NCI-H446 (cell line): Measurements from ENCODE around the gene SEPTIN3.
"Not testable (repeated sequence)": the region's sequence is repeated elsewhere in the genome, so short reads cannot be mapped to it uniquely, and the experiment has no call there.

Source experiments
- DNase-seq, 2 experiments: peaks; one replicate each; lab custom pipeline; 2025; lab: John Stamatoyannopoulos, UW

Gene SEPTIN3

DNA sequence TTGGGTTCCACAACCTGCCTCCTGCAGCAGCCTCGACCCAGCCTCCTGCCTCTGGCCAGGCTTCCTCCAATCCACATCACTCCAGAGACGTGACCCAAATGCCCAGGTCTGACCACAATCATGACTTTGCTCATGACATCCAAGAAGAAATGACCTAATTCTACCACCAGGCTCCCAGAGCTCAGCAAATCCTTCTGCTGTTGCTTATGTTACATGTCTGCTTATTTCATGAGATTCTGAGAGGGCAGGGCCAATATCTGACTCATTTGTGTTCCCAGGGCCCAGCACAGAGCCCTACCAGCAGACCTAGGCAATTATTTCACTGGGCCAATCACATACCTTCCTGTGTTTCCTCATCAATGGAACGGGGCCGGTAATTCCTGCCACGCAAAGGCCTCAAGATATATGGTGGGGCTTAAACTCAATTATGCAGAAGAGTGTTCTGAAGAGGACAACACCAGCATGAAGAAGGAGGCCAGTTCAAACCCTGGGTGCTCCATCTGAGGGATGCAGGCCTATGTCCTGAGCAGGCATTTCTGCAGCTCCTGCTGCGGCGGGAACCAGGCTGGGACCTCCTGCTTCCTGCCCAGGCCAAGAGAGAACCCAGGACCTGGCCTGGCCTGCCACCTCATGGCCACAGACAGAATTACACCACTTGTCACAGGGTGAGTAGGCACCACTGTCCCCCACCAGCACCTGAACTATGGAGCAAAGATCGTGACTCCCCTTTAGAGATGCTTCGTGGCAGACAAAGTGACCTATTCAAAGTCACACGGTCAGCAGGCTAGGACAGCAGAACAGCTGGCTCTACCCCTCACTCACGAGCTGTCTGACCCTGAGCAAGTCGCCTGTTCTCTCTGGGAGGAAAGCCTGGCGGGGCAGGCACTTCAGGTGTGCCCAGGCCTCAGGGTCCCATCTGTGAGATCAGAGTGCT, 28.1 kb upstream of the SEPTIN3 start:
- DNase-seq: peak; percentile 59 to 64

DNA sequence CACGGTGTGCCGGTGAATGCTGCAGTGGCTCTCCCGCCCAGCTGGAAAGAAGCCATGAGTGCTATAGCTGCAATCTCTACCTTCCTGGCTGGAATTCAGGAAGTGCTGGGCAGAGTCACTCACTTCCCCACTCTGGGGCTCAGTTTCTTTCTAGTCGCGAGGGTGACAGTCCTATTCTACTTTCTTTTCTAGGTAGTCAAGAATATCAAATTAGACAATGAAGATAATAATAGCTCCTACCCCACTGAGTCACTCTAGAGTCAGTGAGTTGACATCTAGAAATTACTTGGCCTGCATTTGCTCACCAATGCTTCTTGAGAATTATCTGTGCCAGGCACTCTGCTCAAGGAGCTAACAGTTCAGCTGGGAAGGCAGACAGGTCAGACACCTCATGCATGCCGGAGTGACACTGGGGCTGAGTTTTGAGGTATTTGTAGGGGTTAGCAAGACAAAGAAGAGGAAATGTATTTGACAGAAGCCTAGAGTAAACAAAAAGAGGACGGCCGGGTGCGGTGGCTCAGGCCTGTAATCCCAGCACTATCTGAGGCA, 25.5 kb upstream of the SEPTIN3 start:
- DNase-seq: no peak

DNA sequence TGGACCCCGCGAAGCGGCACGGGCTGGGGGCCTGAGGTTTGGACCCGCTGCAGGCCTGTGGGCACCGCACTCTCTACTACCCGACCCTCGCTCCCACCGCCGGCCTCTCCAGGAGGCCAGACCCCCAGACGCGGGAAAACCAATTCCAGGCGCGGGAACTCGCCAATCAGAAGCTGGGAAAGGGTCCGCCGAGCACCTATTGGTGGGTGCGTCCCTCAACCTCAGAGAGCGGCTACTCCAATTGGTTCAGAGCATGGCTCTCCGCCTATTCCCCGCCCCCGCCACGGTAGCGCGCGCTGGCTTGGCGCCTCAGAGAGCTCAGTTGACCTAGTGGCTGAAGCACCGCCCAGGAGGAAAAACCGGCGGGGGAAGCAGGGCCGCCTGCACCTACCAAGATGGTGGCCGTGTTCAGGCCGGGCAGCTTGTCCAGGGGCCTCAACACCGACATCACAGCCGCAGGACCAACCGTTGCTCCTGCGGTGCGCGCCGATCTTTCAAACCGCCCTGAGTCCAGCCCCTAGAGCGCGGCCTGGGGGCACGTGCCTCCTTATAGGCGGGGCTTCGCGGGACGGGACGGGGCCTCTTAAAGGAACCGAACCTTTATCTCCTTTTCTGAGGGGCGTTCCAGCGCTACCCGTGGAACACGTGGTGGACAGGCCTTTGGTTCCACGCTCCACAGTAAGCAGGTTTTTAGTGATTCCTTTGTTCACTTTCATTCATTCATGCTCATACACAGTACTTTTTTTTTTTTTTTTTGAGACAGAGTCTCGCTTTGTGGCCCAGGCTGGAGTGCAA, 22.4 kb upstream of the SEPTIN3 start, which contains the start of gene CENPM:
TSS of gene CENPM (minus strand) at position 524 of the 795 bp plus-strand sequence. CDS start at position 448, 76 bp downstream.
- peak; percentile 91 to 97 for DNase-seq

DNA sequence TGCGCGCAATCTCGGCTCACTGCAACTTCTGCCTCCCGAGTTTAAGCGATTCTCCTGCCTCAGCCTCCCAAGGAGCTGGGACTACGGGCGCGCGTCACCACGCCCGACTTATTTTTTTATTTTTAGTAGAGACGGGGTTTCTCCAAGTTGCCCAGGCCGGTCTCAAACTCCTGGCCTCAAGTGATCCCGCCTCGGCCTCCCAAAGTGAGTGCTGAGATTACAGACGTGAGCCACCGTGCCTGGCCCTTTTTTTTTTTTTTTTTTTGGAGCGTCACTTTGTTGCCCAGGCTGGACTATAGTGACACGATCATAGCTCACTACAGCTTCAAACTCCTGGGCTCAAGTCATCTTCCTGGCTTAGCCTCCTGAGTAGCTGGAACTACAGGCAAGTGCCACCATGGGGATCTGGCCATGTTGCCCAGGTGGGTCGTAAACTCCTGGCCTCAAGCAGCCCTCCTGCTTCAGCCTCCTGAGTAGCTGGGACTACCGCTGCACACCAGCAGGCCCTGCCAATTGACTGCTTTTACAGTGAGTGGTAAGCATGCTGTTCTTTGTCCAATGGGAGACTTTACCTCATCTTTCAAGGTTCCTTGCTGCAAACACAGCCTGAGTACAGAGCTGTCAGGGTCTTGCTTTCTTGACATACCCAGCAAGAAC, 21.7 kb upstream of the SEPTIN3 start:
- DNase-seq: no peak

DNA sequence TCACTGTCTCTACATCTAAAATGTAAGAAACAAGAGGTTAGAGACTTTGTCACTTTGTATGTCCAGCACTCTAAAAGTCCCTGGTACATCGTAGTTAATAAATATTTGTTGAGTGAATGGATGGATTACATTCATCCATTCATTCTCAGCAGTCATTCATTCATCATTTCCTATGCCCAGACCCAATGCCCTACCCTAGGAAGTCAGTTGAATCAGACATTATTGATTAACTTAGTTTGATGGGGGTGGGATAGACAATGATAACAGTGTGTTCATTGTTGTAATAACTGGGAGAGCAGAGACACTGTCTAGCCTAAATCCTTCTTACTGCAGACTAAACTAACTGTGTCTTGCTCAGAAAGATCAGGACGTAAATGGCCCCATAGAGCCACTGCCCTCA, 21.1 kb upstream of the SEPTIN3 start:
- no peak for DNase-seq

- DNase-seq: not testable (repeated sequence)
Measured at GRCh38 chr22:41948928-41949296, 20.3 kb upstream of the SEPTIN3 start.

- DNase-seq: no peak
Measured at GRCh38 chr22:41949297-41949965, 19.8 kb upstream of the SEPTIN3 start.

DNA sequence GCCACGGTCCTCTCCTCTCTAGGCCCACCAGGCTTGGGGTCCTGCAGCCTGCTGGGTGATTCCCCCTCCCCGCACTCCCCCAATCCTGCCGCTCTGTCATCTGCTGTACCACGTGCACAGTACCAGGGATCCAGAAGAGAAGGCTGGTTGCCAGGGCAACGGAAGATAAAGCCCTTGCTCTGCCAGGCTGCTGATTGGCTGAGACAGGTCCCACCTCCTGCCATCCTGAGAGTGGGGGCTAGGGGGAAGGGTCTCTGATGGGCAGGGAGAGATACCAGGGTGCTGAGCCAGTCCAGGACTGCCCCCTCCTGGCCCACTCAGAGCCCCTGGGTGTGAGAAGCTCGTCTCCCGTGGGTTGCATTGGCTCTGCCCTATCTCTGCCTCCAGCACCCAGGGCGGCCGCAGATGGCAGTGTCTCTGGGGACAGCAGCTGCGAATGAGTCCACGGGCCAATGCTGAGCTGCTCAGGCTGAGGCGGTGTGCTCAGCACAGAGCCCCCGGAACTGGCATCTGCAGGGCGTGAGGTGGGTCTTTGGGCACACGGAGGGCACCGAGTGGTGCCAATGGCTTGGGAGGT, 17.3 kb upstream of the SEPTIN3 start, which contains the start of gene SMIM45:
TSS of gene SMIM45 (plus strand) at position 253 of the 577 bp plus-strand sequence.
- peak in 1 of 2 experiments; percentile 17 for DNase-seq

GRCh38 chr22:41952713-41953112, 16.5 kb upstream of the SEPTIN3 start:
- DNase-seq: no peak

DNA sequence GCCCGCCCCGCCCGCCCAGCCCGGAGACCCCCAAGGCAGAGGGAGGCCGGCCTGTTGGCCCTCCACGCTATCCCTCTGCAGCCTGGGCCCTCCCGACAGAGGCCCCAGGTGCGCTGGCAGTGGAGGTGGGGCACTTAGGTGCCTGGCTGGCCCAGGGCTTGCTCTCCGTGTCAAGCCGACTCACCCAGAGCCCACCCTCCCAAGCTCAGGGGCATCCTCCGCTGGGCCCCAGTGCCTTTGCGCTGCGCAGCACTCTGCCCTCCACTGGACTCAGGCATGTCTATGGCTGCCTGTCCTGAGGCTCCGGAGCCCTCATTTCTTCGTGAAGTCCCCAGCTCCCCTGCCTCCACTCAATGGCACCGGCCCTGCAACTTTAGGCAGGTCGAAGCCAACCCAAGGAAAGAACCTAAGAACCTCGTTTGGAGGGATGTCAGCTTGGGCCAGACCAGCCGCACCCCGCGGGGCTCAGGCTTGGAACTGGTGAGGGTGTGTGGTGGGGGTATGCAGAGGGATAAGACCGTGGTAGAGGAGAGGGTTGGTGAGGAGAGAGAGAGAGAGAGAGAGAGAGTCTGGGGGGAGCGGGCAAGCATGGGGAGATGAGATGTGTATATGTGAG, 11.2 kb upstream of the SEPTIN3 start:
- DNase-seq: no peak

DNA sequence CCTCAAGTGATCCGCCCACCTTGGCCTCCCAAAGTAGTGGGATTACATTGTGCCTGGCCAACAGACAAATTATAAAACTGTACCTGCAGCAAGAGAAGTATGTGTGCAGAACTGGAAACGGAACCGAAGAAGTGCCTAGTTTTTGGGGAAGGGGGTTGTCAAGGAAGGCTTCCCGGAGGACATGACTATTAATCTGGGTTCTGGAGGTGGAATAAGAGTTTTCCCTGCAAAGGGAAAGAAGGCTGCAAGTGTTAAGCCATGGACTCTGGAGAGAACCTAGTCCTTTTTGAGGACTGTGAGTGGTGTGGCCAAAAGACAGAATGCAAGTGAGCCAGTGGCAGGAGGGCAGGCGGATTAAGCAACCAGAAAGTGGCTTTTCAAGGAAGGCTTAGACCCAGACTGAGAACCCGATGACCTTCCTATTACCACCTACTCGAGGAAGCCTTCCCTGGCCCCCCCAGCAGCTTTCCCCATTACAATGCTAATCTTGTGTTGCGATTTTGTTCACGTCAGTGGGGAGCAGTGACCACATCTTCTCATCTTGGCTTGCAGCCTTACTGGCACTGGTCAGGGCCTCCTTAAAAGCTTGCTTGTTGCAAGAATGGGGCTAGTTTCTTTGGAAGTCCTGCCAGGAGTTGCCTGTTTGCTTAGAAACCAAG, 5.7 kb upstream of the SEPTIN3 start:
- DNase-seq: no peak

GRCh38 chr22:41964112-41964491, 5.1 kb upstream of the SEPTIN3 start:
- DNase-seq: no peak

DNA sequence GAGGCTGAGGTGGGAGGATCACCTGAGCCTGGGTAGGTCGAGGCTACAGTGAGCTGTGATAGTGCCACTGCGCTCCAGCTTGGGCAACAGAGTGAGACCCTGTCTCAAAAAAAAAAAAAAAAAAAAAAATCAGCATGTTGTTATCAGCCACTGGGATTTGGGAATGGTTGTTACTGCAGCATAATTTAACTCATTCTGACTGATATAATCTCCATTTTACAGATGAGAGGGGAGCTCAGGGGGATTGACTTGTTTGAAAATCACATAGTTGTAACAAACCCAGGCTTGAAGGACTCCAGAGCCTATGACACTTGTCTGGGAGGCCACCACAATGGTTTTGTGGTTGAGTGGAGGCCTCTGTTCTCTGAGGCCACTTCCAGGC, 3.0 kb upstream of the SEPTIN3 start:
- DNase-seq: no peak

GRCh38 chr22:41966607-41967240, 2.5 kb upstream of the SEPTIN3 start:
- DNase-seq: peak in 1 of 2 experiments; percentile 61

- DNase-seq: no peak
Measured at GRCh38 chr22:41968601-41969000, 642 bp upstream of the SEPTIN3 start.

DNA sequence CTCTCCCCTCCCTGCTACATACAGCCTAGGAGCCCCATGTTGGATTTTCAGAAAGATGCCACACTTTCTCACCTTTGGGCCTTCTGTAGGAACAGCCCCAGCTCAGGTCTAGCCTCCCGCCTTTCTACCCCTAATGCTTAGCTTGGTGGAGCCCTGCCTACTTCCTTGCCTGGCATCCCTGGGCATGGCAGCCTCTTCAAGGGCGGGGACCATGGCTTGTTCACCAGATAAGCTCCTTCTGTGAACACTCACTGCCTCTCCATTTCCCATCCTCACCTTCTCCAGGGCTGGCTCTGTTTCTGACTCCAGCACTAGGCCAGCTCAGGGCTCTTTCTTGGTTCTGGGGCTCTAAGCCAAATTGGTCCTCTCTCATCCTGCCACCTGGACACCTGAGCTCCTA, 1.4 kb downstream of the SEPTIN3 start:
- DNase-seq: no peak

GRCh38 chr22:41971431-41971830, 2.2 kb downstream of the SEPTIN3 start:
- no peak for DNase-seq

- DNase-seq: no peak
Measured at GRCh38 chr22:41974691-41975290, 5.5 kb downstream of the SEPTIN3 start.
